Activated T-helper 1 cell treated with anti-CD3 and anti-CD28 coated beads, Interleukin-12 subunit alpha, Interleukin-12 subunit beta, Interleukin-2, Interleukin-4 antibody, amounts not matched to agents 30 ng/mL and 10 ng/mL and 1 ng/mL, durations not matched to agents 14 hours and 24 hours and 36 hours (primary cell): ENCODE data around the gene ERC1. TPM values are rescaled to one million over a fixed set of nuclear protein-coding genes. Genes with fewer than 3 reads are reported as not detected.

Experiments used
- DNase-seq: peaks from one replicate; pipeline ENCODE4 v3.0.0; 2021; ENCODE audit warnings: low spot score
- H3K27ac Mint-ChIP-seq: one replicate; pipeline ENCODE4 v1.8.0; 2021; ENCODE audit warnings: mild to moderate bottlenecking, mixed read lengths
- H3K27me3 Mint-ChIP-seq: one replicate; pipeline ENCODE4 v1.8.0; 2022; ENCODE audit warnings: mild to moderate bottlenecking, moderate library complexity, mixed read lengths; ENCODE audit not compliant: insufficient read depth
- H3K36me3 Mint-ChIP-seq: one replicate; pipeline ENCODE4 v1.8.0; 2021; ENCODE audit warnings: low read depth, mixed read lengths
- H3K4me1 Mint-ChIP-seq: one replicate; pipeline ENCODE4 v1.8.0; 2021; ENCODE audit warnings: low read depth, mixed read lengths
- H3K4me3 Mint-ChIP-seq: one replicate; pipeline ENCODE4 v1.8.0; 2021; ENCODE audit warnings: mild to moderate bottlenecking, moderate library complexity, mixed read lengths
- H3K9me3 Mint-ChIP-seq: one replicate; pipeline ENCODE4 v1.8.0; 2021; ENCODE audit warnings: mixed read lengths
- intact Hi-C: fragments of 100-400 bp; cut with micrococcal nuclease; formaldehyde crosslinking; loops from one replicate; pipeline ENCODE4 v1.15.1; 2024
- total RNA-seq: library from RNA; stranded (reverse); gene quantifications from 2 replicates; pipeline ENCODE4 v1.2.3, GENCODE V29; 2022

The ERC1 gene
- total RNA-seq, 1 donor from 2014 or later: 33.6 TPM

DNA sequence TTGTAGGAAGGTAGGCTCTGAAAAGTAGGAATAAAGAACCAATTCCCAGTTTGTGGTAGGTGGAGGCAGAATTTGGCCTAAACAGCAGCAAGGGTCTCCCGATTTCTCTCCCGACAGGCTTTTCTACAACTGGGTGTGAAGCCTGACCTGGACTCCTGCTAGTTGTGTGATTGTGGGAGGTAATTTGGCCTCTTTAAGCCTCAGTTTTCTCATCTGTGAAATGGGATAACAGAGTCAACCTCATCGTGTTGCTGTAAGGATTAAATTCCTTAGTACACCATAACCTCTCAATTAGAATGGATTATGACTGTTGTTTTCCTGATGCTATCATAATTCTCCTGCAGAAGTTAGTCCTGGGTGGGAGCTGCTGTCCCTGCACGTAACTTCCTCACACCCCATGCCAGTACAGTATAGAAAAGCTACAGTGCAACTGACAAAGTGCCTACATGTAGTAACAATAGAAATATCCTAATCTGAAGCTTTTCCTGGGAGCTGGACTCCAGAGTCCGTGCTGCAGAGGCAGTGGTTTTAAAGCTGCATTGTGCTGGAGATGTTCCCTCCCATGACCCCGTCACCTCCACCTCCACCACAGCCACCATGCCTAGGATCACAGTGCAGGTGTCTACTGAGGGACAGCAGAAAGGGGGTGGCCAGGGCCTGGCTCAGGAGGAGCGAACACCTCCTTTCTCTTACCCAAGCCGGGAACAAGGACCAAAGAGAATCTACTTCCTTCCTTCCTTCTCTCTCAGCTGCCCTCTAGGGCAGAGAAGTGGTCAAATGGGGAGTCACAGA, 526.9 kb downstream of the ERC1 start:
- no peak overlapping the region for H3K4me3 Mint-ChIP-seq
- no peak for DNase-seq

GRCh38 chr12:1518591-1519516, 527.8 kb downstream of the ERC1 start:
- peaks cover 4% of the 10 kb centered on the region for H3K4me1 Mint-ChIP-seq
- no peaks in the 10 kb centered on the region for H3K36me3 Mint-ChIP-seq
- H3K9me3 Mint-ChIP-seq: peaks cover 8% of the 10 kb centered on the region
- H3K27ac Mint-ChIP-seq: no peak overlapping the region
- H3K4me3 Mint-ChIP-seq: no peak overlapping the region
- DNase-seq: no peak
- H3K27me3 Mint-ChIP-seq: peaks cover 37% of the 10 kb centered on the region
- intact Hi-C loops: no loop called here

More for the DNA sequence above, 526.9 kb downstream of the ERC1 start:
- intact Hi-C loops: no loop called here
- Mint-ChIP-seq H3K4me1 (peaks cover 4% of the 10 kb centered on the region), H3K27me3 (peaks cover 37% of the 10 kb centered on the region), H3K9me3 (peaks cover 8% of the 10 kb centered on the region), H3K36me3 (no peaks in the 10 kb centered on the region), H3K27ac (no peak overlapping the region)

DNA sequence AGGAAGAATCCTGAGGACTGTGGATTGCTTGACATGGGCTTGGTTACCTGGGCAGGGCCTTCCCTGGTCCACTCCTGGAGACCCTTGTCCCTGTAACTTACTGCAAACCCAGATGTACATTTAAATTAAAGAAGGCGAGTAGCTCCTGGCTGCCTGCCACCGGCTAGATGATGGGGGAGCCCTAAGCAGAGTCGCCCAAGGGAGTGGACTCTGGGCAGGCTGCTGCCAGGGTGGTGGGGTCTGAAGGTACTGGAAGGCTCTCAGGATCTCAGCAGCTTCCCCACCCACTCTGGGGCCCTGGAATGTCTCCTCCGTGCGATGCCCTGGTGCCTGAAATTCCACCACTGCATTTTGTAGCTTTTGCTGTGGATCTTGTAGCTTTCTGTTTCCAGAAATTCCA, 528.6 kb downstream of the ERC1 start:
- Mint-ChIP-seq H3K4me3 (no peak overlapping the region), H3K4me1 (peaks cover 4% of the 10 kb centered on the region), H3K9me3 (peaks cover 8% of the 10 kb centered on the region), H3K27ac (no peak overlapping the region), H3K36me3 (no peaks in the 10 kb centered on the region), H3K27me3 (peaks cover 43% of the 10 kb centered on the region)
- no peak for DNase-seq
- intact Hi-C loops: no loop called here

DNA sequence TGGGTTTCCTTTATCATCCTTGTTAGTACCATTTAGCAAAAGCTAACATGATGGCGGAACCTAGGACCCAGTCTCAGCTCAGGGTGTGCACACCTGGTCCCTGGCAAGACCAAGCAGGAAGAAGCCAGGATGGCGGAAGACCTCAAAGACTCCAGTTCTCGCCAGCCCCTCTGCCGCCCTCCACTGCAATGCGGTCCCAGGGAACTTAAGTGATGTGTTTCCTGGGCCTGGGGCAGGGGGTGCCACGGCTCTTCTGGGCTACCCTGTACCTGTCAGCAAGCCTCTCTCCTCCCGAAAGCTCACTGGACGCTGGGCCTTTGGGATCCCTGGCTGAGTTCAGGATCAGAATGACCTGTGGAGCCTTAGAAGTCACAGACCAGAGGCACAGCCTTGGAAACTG, 532.0 kb downstream of the ERC1 start:
- H3K27me3 Mint-ChIP-seq: peaks cover 57% of the 10 kb centered on the region
- H3K36me3 Mint-ChIP-seq: no peaks in the 10 kb centered on the region
- H3K9me3 Mint-ChIP-seq: no peaks in the 10 kb centered on the region

DNA sequence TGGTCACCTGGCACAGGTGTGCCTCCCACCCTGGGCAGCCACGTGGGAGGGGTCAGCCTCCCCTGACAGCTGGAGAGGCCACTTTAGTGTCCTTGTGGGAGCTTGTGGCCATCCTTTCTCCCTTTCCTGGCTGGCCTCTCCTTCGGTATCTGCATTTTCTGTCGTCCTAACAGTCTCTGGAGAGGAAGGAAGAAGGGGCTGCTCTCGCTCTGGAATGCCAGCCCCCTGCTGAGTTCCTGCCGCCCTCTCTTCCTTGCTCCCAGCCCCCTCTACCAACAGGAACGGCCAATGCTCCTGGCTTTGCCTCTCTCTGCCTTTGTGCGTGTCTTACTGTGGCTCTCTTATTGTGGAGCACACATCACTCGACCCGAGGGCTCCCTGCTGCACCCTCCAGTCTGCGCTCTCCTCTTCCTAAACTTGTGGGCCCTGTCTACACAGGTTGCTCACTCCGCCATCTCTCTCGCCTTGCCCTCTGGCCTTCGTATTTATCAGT, 532.6 kb downstream of the ERC1 start:
- no peak for DNase-seq
- no peaks in the 10 kb centered on the region for H3K9me3 Mint-ChIP-seq
- intact Hi-C loops: no loop called here
- peaks cover 62% of the 10 kb centered on the region for H3K27me3 Mint-ChIP-seq
- H3K36me3 Mint-ChIP-seq: no peaks in the 10 kb centered on the region
- no peak overlapping the region for H3K4me3 Mint-ChIP-seq
- peaks cover 4% of the 10 kb centered on the region for H3K4me1 Mint-ChIP-seq
- H3K27ac Mint-ChIP-seq: no peak overlapping the region

More for the DNA sequence above, 532.0 kb downstream of the ERC1 start:
- Mint-ChIP-seq H3K4me3 (no peak overlapping the region), H3K4me1 (peaks cover 4% of the 10 kb centered on the region), H3K27ac (no peak overlapping the region)
- intact Hi-C loops: no loop called here
- DNase-seq: no peak

DNA sequence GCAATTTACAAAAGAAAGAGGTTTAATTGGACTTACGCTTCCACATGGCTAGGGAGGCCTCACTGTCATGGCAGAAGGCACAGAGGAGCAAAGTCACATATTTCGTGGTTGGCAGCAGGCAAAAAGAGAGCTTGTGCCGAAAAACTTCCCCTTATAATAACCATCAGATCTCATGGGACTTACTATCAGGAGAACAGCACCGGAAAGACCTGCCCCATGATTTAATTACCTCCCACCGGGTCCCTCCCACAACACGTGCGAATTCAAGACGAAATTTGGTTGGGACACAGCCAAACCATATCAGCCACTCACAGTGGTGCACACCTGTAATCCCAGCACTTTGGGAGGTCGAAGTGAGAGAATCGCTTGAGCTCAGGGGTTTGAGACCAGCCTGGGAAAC, 534.8 kb downstream of the ERC1 start:
- H3K27me3 Mint-ChIP-seq: peaks cover 63% of the 10 kb centered on the region

GRCh38 chr12:1527789-1528188, 536.8 kb downstream of the ERC1 start:
- Mint-ChIP-seq H3K4me1 (peaks cover 13% of the 10 kb centered on the region), H3K36me3 (no peaks in the 10 kb centered on the region), H3K27me3 (peaks cover 71% of the 10 kb centered on the region), H3K9me3 (no peaks in the 10 kb centered on the region), H3K27ac (no peak overlapping the region), H3K4me3 (no peak overlapping the region)
- DNase-seq: no peak
- intact Hi-C loops: no loop called here

More for the DNA sequence above, 534.8 kb downstream of the ERC1 start:
- Mint-ChIP-seq H3K27ac (no peak overlapping the region), H3K4me3 (no peak overlapping the region), H3K9me3 (no peaks in the 10 kb centered on the region), H3K4me1 (no peaks in the 10 kb centered on the region), H3K36me3 (no peaks in the 10 kb centered on the region)
- intact Hi-C loops: no loop called here
- DNase-seq: no peak

GRCh38 chr12:1528791-1529190, 537.8 kb downstream of the ERC1 start:
- no peak for DNase-seq
- no peaks in the 10 kb centered on the region for H3K9me3 Mint-ChIP-seq
- peaks cover 73% of the 10 kb centered on the region for H3K27me3 Mint-ChIP-seq
- no peak overlapping the region for H3K27ac Mint-ChIP-seq
- H3K4me3 Mint-ChIP-seq: no peak overlapping the region
- H3K4me1 Mint-ChIP-seq: peaks cover 23% of the 10 kb centered on the region
- H3K36me3 Mint-ChIP-seq: no peaks in the 10 kb centered on the region
- intact Hi-C loops: no loop called here

DNA sequence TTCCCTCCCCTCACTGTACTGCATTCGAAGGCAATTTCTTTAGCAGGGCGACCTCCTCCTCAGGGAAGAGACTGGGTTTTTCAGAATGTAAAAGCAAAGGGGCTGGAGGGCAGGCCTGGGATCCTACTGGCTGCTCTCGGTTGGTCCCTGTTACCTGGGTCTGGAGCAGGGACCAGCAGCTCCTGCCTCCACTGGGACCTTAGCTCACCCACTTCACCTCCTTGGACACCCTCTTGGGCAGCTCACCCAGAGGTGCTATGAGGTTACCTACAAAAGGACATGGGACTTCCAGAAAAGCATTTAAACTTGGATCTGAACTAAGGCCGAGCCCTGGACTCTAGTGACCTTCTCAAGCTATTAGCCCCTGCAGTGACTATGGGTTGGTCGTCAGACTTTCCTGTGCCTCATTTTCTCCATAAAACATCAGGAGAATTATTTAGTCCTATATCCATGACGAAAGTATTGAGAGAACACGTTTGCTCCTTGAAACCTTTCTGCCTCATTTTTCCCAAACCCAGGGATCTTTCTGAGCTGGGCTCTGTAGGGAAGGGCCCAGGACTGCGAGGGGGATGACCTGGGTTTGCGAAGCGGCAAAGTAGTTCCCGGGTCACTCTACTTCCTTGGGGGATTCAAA, 538.3 kb downstream of the ERC1 start:
- DNase-seq: no peak
- intact Hi-C loops: no loop called here
- Mint-ChIP-seq H3K4me1 (peaks cover 27% of the 10 kb centered on the region), H3K4me3 (peak overlapping the region; percentile 74), H3K36me3 (no peaks in the 10 kb centered on the region), H3K27ac (no peak overlapping the region), H3K27me3 (peaks cover 71% of the 10 kb centered on the region), H3K9me3 (no peaks in the 10 kb centered on the region)

DNA sequence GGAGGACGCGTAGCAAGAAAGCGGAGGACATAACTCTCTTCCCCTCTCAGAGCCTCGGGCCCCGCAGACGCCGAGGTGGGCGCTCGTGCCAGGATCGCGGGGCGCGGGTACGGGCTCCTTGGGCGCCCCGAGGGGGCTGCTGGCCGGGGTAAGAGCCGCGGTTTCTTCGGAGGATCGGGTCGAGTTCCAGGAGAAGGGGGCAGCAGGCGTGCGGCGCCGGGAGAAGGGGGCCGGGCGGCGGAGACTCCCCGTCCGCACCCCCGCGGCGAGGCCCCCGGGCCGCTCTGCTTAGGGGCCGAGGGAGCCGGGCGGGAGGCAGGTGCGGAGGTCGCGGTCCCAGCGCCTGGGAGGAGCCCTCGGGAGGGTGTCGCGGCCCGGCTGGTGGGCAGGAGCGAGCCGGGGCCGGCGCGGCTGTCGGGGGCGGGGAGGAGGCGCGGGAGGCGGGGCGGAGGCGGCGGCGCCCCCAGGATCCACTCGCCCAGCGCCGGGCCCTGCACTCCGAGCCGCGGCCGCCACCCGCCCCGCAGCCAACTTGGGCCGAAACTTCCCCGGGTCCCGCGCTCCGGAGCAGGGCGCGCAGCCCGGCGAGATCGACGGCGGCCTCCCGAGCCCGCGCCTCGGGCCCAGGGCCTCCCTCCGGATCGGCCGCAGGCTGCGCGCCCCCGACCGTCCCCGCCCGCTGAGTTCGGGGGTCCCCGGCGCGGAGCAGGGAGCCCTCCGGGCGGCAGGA, 539.0 kb downstream of the ERC1 start:
- Mint-ChIP-seq H3K27ac (no peak overlapping the region), H3K4me1 (peaks cover 27% of the 10 kb centered on the region), H3K9me3 (no peaks in the 10 kb centered on the region), H3K27me3 (peaks cover 65% of the 10 kb centered on the region), H3K36me3 (no peaks in the 10 kb centered on the region), H3K4me3 (peak overlapping the region; percentile 74)
- DNase-seq: no peak
- intact Hi-C loops: loop anchor here (5.0 kb wide), 3 partner anchors 58 to 538 kb away; partner anchors contain the start of gene ERC1

GRCh38 chr12:1530592-1531152, 539.6 kb downstream of the ERC1 start:
- Mint-ChIP-seq H3K4me3 (no peak overlapping the region), H3K36me3 (no peaks in the 10 kb centered on the region), H3K27ac (no peak overlapping the region), H3K4me1 (peaks cover 27% of the 10 kb centered on the region), H3K9me3 (no peaks in the 10 kb centered on the region), H3K27me3 (peaks cover 62% of the 10 kb centered on the region)
- DNase-seq: no peak
- intact Hi-C loops: loop anchor here (5.0 kb wide), 3 partner anchors 58 to 538 kb away; partner anchors contain the start of gene ERC1
